Mesodermal cell (in vitro differentiated cells): Measurements from ENCODE around the gene HOXB8.

Source experiments
- H3K27ac ChIP-seq: 2 replicates; pipeline ENCODE4 v1.7.0; 2013; ENCODE audit warnings: mild to moderate bottlenecking, low read depth, low read length, moderate library complexity; ENCODE audit not compliant: severe bottlenecking
- H3K36me3 ChIP-seq: 2 replicates; pipeline ENCODE4 v1.7.1; 2013; ENCODE audit warnings: mild to moderate bottlenecking, low read length, moderate library complexity; ENCODE audit not compliant: control insufficient read depth, insufficient read depth
- H3K4me1 ChIP-seq: one replicate; pipeline ENCODE4 v1.7.1; 2013; ENCODE audit warnings: mild to moderate bottlenecking, low read length; ENCODE audit not compliant: insufficient read depth, control insufficient read depth, poor library complexity, severe bottlenecking
- H3K4me3 ChIP-seq: 2 replicates; pipeline ENCODE4 v1.7.0; 2013; ENCODE audit warnings: low read length, control low read depth, mild to moderate bottlenecking; ENCODE audit not compliant: insufficient read depth, poor library complexity, severe bottlenecking; ENCODE audit errors: extremely low read depth
- H3K9me3 ChIP-seq: 2 replicates; pipeline ENCODE4 v1.7.1; 2013; ENCODE audit warnings: mild to moderate bottlenecking, low read length, moderate library complexity; ENCODE audit not compliant: control insufficient read depth
- WGBS, 2 experiments: methylation state at CpG; one replicate each; pipeline ENCODE4 v1.1.5; 2013; ENCODE audit warnings: missing lambda C conversion rate in 2 of 2; ENCODE audit not compliant: insufficient coverage in 2 of 2; 5-methylcytosine and 5-hydroxymethylcytosine counted together

The HOXB8 gene

GRCh38 chr17:48636177-48637018, 21.3 kb upstream of the HOXB8 start:
- H3K4me1 ChIP-seq, result peaks cover 31% of the 10 kb centered on the region
- H3K4me3 ChIP-seq, result no peak overlapping the region
- WGBS, 2 experiments, result 2 to 3% methylated on average over 22 to 31 of the region's 39 CpGs
- H3K27ac ChIP-seq, result peak overlapping the region; percentile 57
- peaks cover 5% of the 10 kb centered on the region for H3K36me3 ChIP-seq
- H3K9me3 ChIP-seq, result no peaks in the 10 kb centered on the region

GRCh38 chr17:48634493-48635208, 19.6 kb upstream of the HOXB8 start:
- H3K36me3 ChIP-seq, result peaks cover 5% of the 10 kb centered on the region
- 40 to 47% methylated on average over 8 to 11 of the region's 20 CpGs for WGBS, 2 experiments

GRCh38 chr17:48633266-48633677, 18.2 kb upstream of the HOXB8 start:
- Histone ChIP-seq H3K36me3 (peaks cover 5% of the 10 kb centered on the region), H3K9me3 (no peaks in the 10 kb centered on the region), H3K4me3 (no peak overlapping the region), H3K4me1 (peaks cover 22% of the 10 kb centered on the region), H3K27ac (no peak overlapping the region)
- WGBS, 2 experiments, result 3 to 8% methylated on average over 18 to 22 of the region's 35 CpGs

More at GRCh38 chr17:48634493-48635208, 19.6 kb upstream of the HOXB8 start:
- no peaks in the 10 kb centered on the region for H3K9me3 ChIP-seq
- H3K27ac ChIP-seq, result no peak overlapping the region
- no peak overlapping the region for H3K4me3 ChIP-seq
- H3K4me1 ChIP-seq, result peaks cover 31% of the 10 kb centered on the region

- Histone ChIP-seq H3K27ac (no peak overlapping the region), H3K36me3 (peaks cover 5% of the 10 kb centered on the region), H3K4me3 (no peak overlapping the region), H3K4me1 (peaks cover 17% of the 10 kb centered on the region), H3K9me3 (no peaks in the 10 kb centered on the region)
- 15 to 17% methylated on average over 5 to 7 of the region's 7 CpGs for WGBS, 2 experiments
Observed at GRCh38 chr17:48632579-48633265, 17.6 kb upstream of the HOXB8 start.

- Histone ChIP-seq H3K4me3 (no peak overlapping the region), H3K36me3 (peaks cover 5% of the 10 kb centered on the region), H3K9me3 (no peaks in the 10 kb centered on the region), H3K27ac (no peak overlapping the region), H3K4me1 (peaks cover 9% of the 10 kb centered on the region)
- WGBS, 2 experiments, result 10 to 34% methylated on average over 2 to 3 of the region's 7 CpGs
Observed at GRCh38 chr17:48631693-48632578, 16.8 kb upstream of the HOXB8 start.

GRCh38 chr17:48630925-48631692, 16.0 kb upstream of the HOXB8 start:
- peaks cover 5% of the 10 kb centered on the region for H3K36me3 ChIP-seq
- H3K9me3 ChIP-seq, result no peaks in the 10 kb centered on the region
- no peak overlapping the region for H3K4me3 ChIP-seq
- WGBS, 2 experiments, result 10 to 24% methylated on average over 2 to 7 of the region's 15 CpGs
- peaks cover 9% of the 10 kb centered on the region for H3K4me1 ChIP-seq
- H3K27ac ChIP-seq, result no peak overlapping the region

- Histone ChIP-seq H3K36me3 (peaks cover 2% of the 10 kb centered on the region), H3K4me1 (peaks cover 5% of the 10 kb centered on the region), H3K4me3 (no peak overlapping the region), H3K27ac (no peak overlapping the region), H3K9me3 (no peaks in the 10 kb centered on the region)
- WGBS, 2 experiments, result 20 to 49% methylated on average over 2 to 9 of the region's 15 CpGs
Observed at GRCh38 chr17:48630009-48630924, 15.2 kb upstream of the HOXB8 start.

GRCh38 chr17:48629411-48629759, 14.3 kb upstream of the HOXB8 start:
- WGBS, 2 experiments, result 4 to 8% methylated on average over 4 of the region's 5 CpGs

More at GRCh38 chr17:48629411-48629759, 14.3 kb upstream of the HOXB8 start:
- no peaks in the 10 kb centered on the region for H3K36me3 ChIP-seq
- H3K27ac ChIP-seq, result no peak overlapping the region
- peaks cover 5% of the 10 kb centered on the region for H3K4me1 ChIP-seq
- no peaks in the 10 kb centered on the region for H3K9me3 ChIP-seq
- H3K4me3 ChIP-seq, result no peak overlapping the region
